ENCODE results near the gene SGSH.

DNA sequence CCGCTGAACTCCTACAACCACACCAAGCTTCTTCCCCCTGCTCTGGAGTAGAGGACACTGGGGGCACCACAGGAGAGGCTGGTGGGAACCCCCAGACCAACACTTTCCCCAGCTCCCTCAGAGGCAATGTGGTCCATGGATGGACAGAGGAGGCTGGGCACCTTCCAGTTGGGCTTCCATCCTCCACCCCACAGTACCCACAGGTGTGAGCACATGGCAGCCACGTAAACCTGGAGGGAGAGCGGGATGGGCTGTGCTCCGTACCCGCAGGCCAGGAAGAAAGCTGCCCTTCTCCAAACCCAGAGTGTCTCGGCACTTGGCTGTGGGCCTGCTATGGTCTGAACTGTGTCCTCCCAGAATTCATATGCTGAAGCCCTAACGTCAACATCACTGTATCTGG is 1.7 kb downstream of the SGSH start:
- TF ChIP-seq POLR2A (IDR thresholded peaks at IDR 0.05), result no peak
- TF ChIP-seq, protein P1, sequence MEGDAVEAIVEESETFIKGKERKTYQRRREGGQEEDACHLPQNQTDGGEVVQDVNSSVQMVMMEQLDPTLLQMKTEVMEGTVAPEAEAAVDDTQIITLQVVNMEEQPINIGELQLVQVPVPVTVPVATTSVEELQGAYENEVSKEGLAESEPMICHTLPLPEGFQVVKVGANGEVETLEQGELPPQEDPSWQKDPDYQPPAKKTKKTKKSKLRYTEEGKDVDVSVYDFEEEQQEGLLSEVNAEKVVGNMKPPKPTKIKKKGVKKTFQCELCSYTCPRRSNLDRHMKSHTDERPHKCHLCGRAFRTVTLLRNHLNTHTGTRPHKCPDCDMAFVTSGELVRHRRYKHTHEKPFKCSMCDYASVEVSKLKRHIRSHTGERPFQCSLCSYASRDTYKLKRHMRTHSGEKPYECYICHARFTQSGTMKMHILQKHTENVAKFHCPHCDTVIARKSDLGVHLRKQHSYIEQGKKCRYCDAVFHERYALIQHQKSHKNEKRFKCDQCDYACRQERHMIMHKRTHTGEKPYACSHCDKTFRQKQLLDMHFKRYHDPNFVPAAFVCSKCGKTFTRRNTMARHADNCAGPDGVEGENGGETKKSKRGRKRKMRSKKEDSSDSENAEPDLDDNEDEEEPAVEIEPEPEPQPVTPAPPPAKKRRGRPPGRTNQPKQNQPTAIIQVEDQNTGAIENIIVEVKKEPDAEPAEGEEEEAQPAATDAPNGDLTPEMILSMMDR (IDR thresholded peaks at IDR 0.05), result no peak

All from uterus (tissue), 2 donors.